Neural cell (in vitro differentiated cells): ENCODE results near the gene PDE1C. TPM values are rescaled to one million over a fixed set of nuclear protein-coding genes. Genes with fewer than 3 reads are reported as not detected.
"Not testable (repeated sequence)": the region's sequence is repeated elsewhere in the genome, so short reads cannot be mapped to it uniquely, and the experiment has no call there.

Source experiments
- H2AFZ ChIP-seq: fragments of 200-600, 300-800 bp; sonication (generic), shearing (Covaris generic); 2 replicates; pipeline ENCODE4 v1.6.0; 2014; ENCODE audit warnings: low read depth, mild to moderate bottlenecking, antibody characterized with exemption, low read length, moderate library complexity
- H3F3A ChIP-seq: fragments of 200-600 bp; shearing (Covaris generic); 2 replicates; pipeline ENCODE4 v1.6.1; 2016; ENCODE audit warnings: mild to moderate bottlenecking, moderate library complexity, mixed read lengths, antibody characterized with exemption, low read length; ENCODE audit not compliant: insufficient read depth, poor library complexity, severe bottlenecking
- H3K27ac ChIP-seq: fragments of 200-600, 300-800 bp; sonication (generic), shearing (Covaris generic); 2 replicates; pipeline ENCODE4 v1.5.1; 2014; ENCODE audit warnings: mild to moderate bottlenecking, low read length, moderate library complexity
- H3K27me3 ChIP-seq: fragments of 300-800, 200-600 bp; sonication (generic), shearing (Covaris generic); 2 replicates; pipeline ENCODE4 v1.6.0; 2014; ENCODE audit warnings: mild to moderate bottlenecking, low read depth, low read length, moderate library complexity; ENCODE audit not compliant: insufficient read depth
- H3K36me3 ChIP-seq: fragments of 300-800, 200-600 bp; sonication (generic), shearing (Covaris generic); 2 replicates; pipeline ENCODE4 v1.5.1; 2014; ENCODE audit warnings: mild to moderate bottlenecking, antibody characterized with exemption, low read length, moderate library complexity; ENCODE audit not compliant: insufficient read depth
- H3K4me2 ChIP-seq: fragments of 300-800, 200-600 bp; sonication (generic), shearing (Covaris generic); 2 replicates; pipeline ENCODE4 v1.6.0; 2014; ENCODE audit warnings: mild to moderate bottlenecking, low read length
- H3K4me3 ChIP-seq: fragments of 300-800, 200-600 bp; sonication (generic), shearing (Covaris generic); 2 replicates; pipeline ENCODE4 v1.5.1; 2014; ENCODE audit warnings: mild to moderate bottlenecking, low read length, moderate library complexity
- H3K79me2 ChIP-seq: fragments of 200-600 bp; shearing (Covaris generic); replicated peaks from 2 replicates; pipeline ENCODE4 v1.6.0; 2014; ENCODE audit warnings: mild to moderate bottlenecking, low read length, moderate library complexity; ENCODE audit not compliant: insufficient read depth
- H3K9ac ChIP-seq: fragments of 300-800, 200-600 bp; sonication (generic), shearing (Covaris generic); 2 replicates; pipeline ENCODE4 v1.6.1; 2016; ENCODE audit warnings: mild to moderate bottlenecking, low read length, mixed read lengths
- H3K9me2 ChIP-seq: fragments of 200-600 bp; shearing (Covaris generic); 2 replicates; pipeline ENCODE4 v1.6.1; 2016; ENCODE audit warnings: mild to moderate bottlenecking, low read length, mixed read lengths; ENCODE audit not compliant: insufficient read depth
- H3K9me3 ChIP-seq: fragments of 200-600, 300-800 bp; sonication (generic), shearing (Covaris generic); 2 replicates; pipeline ENCODE4 v1.6.1; 2016; ENCODE audit warnings: mild to moderate bottlenecking, mixed run types, low read length, moderate library complexity, mixed read lengths
- H4K20me1 ChIP-seq: fragments of 200-600 bp; shearing (Covaris generic); 2 replicates; pipeline ENCODE4 v1.6.1; 2016; ENCODE audit warnings: mild to moderate bottlenecking, mixed run types; ENCODE audit not compliant: insufficient read depth
- EP300 ChIP-seq: fragments of 450-650 bp; conservative IDR thresholded peaks from 2 replicates; pipeline ENCODE4 v1.6.1; 2014; ENCODE audit warnings: antibody characterized with exemption, mild to moderate bottlenecking, moderate library complexity; ENCODE audit not compliant: poor library complexity, severe bottlenecking
- EZH2 ChIP-seq: fragments of 200-600, 300-800 bp; shearing (Covaris generic), sonication (generic); IDR thresholded peaks from 2 replicates; pipeline ENCODE4 v1.6.1; 2014; ENCODE audit warnings: antibody characterized with exemption, low read length, borderline replicate concordance, mild to moderate bottlenecking; ENCODE audit not compliant: insufficient read depth, poor library complexity, severe bottlenecking
- MXI1 ChIP-seq: fragments of 450-650 bp; conservative IDR thresholded peaks from 2 replicates; pipeline ENCODE4 v1.6.1; 2014; ENCODE audit warnings: antibody characterized with exemption, mild to moderate bottlenecking; ENCODE audit not compliant: poor library complexity, severe bottlenecking
- POLR2AphosphoS5 ChIP-seq: IDR thresholded peaks from 2 replicates; pipeline ENCODE4 v1.6.1; 2012
- RAD21 ChIP-seq: fragments of 450-650 bp; conservative IDR thresholded peaks from 2 replicates; pipeline ENCODE4 v1.6.1; 2014; ENCODE audit warnings: antibody characterized with exemption, mild to moderate bottlenecking, moderate library complexity
- SMC3 ChIP-seq: fragments of 450-650 bp; conservative IDR thresholded peaks from 2 replicates; pipeline ENCODE4 v1.6.1; 2014; ENCODE audit warnings: antibody characterized with exemption, mild to moderate bottlenecking, moderate library complexity; ENCODE audit not compliant: poor library complexity
- TAF1 ChIP-seq: IDR thresholded peaks from 2 replicates; pipeline ENCODE4 v1.6.1; 2012; ENCODE audit warnings: low read depth
- polyA plus RNA-seq: library from polyadenylated mRNA; depleted of rRNA; stranded (reverse); fragments of >200 nt; gene quantifications from 2 replicates; pipeline ENCODE4 v1.2.3, GENCODE V29; 2014
- TF ChIP-seq, protein P1 (sequence below): IDR thresholded peaks from 2 replicates; pipeline ENCODE4 v1.6.1; 2012; ENCODE audit warnings: borderline replicate concordance
- TF ChIP-seq, protein P2 (sequence below): fragments of 450-650 bp; IDR thresholded peaks from 2 replicates; pipeline ENCODE4 v1.5.1; 2014; ENCODE audit warnings: antibody characterized with exemption, mild to moderate bottlenecking, moderate library complexity; ENCODE audit not compliant: poor library complexity, severe bottlenecking

The PDE1C gene
- polyA plus RNA-seq, 1 donor from 2014 or later, result 6.6 TPM

DNA sequence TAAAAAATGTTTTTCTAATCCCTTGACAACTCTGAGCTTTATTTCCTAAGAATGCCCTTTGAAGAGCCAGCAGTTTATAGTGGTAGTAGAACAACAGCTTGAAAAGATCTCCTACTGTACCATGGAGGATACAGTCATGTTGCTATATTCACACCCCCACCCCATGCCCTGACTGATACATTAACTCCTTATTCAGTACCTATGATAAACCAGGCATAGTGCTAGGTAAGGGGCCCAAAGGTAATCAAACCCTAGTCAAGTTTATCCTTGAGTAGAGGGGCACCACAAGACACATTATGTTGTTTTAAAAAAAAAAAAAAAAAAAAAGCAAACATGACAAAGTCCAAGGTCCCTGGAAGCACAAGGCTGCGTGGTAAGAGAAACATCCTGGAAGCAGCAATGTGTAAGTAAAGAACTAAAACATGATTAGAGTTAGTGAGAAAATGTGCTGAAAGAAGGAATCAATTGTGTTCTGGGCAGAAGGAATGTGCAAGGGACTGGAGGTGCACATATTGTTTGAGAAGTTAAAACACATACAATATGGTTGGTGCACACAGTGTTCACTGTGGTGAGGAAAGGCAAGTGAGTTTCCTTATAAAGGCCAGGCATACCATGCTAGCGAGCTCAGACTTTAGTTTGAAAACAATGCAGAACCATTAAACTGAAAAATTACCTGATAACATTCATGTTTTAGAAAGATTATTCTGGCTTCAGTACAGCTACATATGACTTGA lies 51.2 kb downstream of the PDE1C start:
- Histone ChIP-seq H4K20me1 (no peaks in the 10 kb centered on the region), H3K27me3 (no peaks in the 10 kb centered on the region), H3K9me3 (no peaks in the 10 kb centered on the region), H3K79me2 (no peaks in the 10 kb centered on the region), H3K4me2 (no peak overlapping the region), H3K36me3 (no peaks in the 10 kb centered on the region), H3K9ac (no peak overlapping the region), H3F3A (no peaks in the 10 kb centered on the region), H2AFZ (no peak overlapping the region), H3K9me2 (no peaks in the 10 kb centered on the region), H3K27ac (no peak overlapping the region), H3K4me3 (no peak overlapping the region)
- TF ChIP-seq MXI1 (no peak), EP300 (no peak), EZH2 (no peak), TAF1 (no peak), POLR2AphosphoS5 (no peak), RAD21 (no peak), SMC3 (no peak)
- TF ChIP-seq, protein P1, sequence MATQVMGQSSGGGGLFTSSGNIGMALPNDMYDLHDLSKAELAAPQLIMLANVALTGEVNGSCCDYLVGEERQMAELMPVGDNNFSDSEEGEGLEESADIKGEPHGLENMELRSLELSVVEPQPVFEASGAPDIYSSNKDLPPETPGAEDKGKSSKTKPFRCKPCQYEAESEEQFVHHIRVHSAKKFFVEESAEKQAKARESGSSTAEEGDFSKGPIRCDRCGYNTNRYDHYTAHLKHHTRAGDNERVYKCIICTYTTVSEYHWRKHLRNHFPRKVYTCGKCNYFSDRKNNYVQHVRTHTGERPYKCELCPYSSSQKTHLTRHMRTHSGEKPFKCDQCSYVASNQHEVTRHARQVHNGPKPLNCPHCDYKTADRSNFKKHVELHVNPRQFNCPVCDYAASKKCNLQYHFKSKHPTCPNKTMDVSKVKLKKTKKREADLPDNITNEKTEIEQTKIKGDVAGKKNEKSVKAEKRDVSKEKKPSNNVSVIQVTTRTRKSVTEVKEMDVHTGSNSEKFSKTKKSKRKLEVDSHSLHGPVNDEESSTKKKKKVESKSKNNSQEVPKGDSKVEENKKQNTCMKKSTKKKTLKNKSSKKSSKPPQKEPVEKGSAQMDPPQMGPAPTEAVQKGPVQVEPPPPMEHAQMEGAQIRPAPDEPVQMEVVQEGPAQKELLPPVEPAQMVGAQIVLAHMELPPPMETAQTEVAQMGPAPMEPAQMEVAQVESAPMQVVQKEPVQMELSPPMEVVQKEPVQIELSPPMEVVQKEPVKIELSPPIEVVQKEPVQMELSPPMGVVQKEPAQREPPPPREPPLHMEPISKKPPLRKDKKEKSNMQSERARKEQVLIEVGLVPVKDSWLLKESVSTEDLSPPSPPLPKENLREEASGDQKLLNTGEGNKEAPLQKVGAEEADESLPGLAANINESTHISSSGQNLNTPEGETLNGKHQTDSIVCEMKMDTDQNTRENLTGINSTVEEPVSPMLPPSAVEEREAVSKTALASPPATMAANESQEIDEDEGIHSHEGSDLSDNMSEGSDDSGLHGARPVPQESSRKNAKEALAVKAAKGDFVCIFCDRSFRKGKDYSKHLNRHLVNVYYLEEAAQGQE, result no peak
- TF ChIP-seq, protein P2, sequence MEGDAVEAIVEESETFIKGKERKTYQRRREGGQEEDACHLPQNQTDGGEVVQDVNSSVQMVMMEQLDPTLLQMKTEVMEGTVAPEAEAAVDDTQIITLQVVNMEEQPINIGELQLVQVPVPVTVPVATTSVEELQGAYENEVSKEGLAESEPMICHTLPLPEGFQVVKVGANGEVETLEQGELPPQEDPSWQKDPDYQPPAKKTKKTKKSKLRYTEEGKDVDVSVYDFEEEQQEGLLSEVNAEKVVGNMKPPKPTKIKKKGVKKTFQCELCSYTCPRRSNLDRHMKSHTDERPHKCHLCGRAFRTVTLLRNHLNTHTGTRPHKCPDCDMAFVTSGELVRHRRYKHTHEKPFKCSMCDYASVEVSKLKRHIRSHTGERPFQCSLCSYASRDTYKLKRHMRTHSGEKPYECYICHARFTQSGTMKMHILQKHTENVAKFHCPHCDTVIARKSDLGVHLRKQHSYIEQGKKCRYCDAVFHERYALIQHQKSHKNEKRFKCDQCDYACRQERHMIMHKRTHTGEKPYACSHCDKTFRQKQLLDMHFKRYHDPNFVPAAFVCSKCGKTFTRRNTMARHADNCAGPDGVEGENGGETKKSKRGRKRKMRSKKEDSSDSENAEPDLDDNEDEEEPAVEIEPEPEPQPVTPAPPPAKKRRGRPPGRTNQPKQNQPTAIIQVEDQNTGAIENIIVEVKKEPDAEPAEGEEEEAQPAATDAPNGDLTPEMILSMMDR, result no peak

DNA sequence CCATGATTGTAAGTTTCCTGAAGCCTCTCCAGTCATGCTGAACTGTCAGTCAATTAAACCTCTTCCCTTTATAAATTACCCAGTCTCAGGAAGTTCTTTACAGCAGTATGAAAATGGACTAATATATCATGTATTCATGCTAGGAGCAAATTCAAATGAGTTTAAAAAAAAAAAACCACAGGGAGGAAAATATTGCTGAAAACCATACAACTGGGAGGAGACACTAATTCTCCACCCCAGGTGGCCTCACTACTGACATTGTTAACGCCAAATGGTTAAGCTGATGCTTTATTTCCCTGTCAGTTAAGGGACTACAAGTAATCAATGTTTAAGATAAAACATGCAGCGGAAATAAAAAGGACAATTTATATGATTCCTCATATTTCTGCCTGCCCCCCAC lies 55.1 kb downstream of the PDE1C start:
- no peak overlapping the region for H3K27ac ChIP-seq
- H3F3A ChIP-seq, result no peaks in the 10 kb centered on the region
- no peaks in the 10 kb centered on the region for H4K20me1 ChIP-seq
- H3K27me3 ChIP-seq, result no peaks in the 10 kb centered on the region
- no peak overlapping the region for H2AFZ ChIP-seq
- no peaks in the 10 kb centered on the region for H3K9me2 ChIP-seq
- no peak overlapping the region for H3K4me3 ChIP-seq
- H3K9me3 ChIP-seq, result no peaks in the 10 kb centered on the region
- no peak overlapping the region for H3K9ac ChIP-seq
- H3K4me2 ChIP-seq, result no peak overlapping the region
- H3K79me2 ChIP-seq, result no peaks in the 10 kb centered on the region
- TF ChIP-seq EP300 (no peak), MXI1 (no peak), RAD21 (no peak), TAF1 (no peak), SMC3 (no peak), POLR2AphosphoS5 (no peak), EZH2 (no peak)
- TF ChIP-seq, protein P1, result no peak
- TF ChIP-seq, protein P2, result no peak
- H3K36me3 ChIP-seq, result no peaks in the 10 kb centered on the region

DNA sequence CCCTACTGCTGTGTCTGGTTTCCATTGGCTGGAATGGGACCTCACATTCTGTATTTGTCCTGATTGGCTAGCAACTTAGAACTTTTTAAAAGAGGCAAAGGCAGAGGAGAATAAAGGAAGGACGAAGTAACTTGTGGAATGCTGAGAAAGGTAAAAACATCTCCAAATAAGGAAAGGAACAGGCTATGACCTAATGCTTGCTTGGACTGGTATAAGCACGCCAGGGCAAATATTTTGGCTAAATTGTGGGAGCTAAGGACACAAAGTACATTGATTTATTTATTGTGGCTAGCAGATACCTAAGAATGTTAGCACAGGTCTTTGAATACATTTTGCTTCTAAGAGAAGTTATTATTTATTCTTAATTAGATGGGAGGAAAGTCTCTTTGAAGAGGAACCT lies 56.7 kb downstream of the PDE1C start:
- H3K9me2 ChIP-seq, H3K9ac ChIP-seq, H3K4me2 ChIP-seq, H3K27ac ChIP-seq, H3K79me2 ChIP-seq, H3K9me3 ChIP-seq, H3K36me3 ChIP-seq, H3F3A ChIP-seq, H3K27me3 ChIP-seq, H2AFZ ChIP-seq, H3K4me3 ChIP-seq, H4K20me1 ChIP-seq: not testable (repeated sequence)
